ENCODE results near the gene ZFAND3.

DNA sequence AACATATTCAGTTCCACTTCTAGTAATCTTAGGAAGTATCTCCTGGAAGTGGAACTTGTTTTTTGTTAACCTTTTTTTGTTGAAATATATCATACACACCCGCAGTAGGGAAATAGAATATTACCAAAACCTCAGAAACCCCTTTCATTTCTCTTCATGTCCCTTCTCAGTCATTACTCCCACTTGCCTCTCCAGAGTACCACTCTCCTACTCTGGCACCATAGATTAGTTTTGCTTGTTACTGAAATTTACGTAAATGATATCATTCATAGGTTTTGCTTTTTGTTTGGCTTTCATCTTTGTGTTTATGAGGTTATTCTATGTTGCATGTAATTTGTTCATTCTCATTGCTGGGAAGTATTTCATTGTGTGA lies 52.8 kb downstream of the ZFAND3 start:
- no peak for TF ChIP-seq CTCF (IDR thresholded peaks at IDR 0.05; ENCODE audit: borderline replicate concordance, extremely low read depth, low read length, poor library complexity, severe bottlenecking)
- TF ChIP-seq EZH2 (IDR thresholded peaks at IDR 0.05; ENCODE audit: borderline replicate concordance, low read depth, low read length, severe bottlenecking): no peak
